H9 (cell line): Measurements from ENCODE around the gene TMOD1. TPM values are rescaled to one million over a fixed set of nuclear protein-coding genes. Genes with fewer than 3 reads are reported as not detected.

ENCODE experiments used
- DNase-seq: peaks from one replicate; pipeline ENCODE4 v3.0.0-alpha.2; 2017
- H2AFZ ChIP-seq: one replicate; pipeline ENCODE4 v1.6.1; 2013; ENCODE audit warnings: mild to moderate bottlenecking, low read length, control low read depth, moderate library complexity
- H2AK5ac ChIP-seq: 2 replicates; pipeline ENCODE4 v1.6.1; 2013; ENCODE audit warnings: low read length, control low read depth, mixed read lengths; ENCODE audit not compliant: insufficient read length
- H2BK120ac ChIP-seq: one replicate; pipeline ENCODE4 v1.6.1; 2013; ENCODE audit warnings: low read depth, mild to moderate bottlenecking, low read length, control low read depth, inconsistent platforms; ENCODE audit not compliant: poor library complexity, severe bottlenecking
- H2BK12ac ChIP-seq: 2 replicates; pipeline ENCODE4 v1.6.1; 2013; ENCODE audit warnings: low read length, control low read depth, mixed read lengths, low read depth; ENCODE audit not compliant: insufficient read length
- H2BK15ac ChIP-seq: 2 replicates; pipeline ENCODE4 v1.6.1; 2013; ENCODE audit warnings: low read depth, low read length, control low read depth
- H2BK20ac ChIP-seq: one replicate; pipeline ENCODE4 v1.6.1; 2013; ENCODE audit warnings: low read depth, mild to moderate bottlenecking, low read length, control low read depth, inconsistent platforms; ENCODE audit not compliant: poor library complexity, severe bottlenecking
- H2BK5ac ChIP-seq: 2 replicates; pipeline ENCODE4 v1.6.1; 2013; ENCODE audit warnings: low read length, control low read depth, mixed read lengths; ENCODE audit not compliant: insufficient read length
- H3K14ac ChIP-seq: 2 replicates; pipeline ENCODE4 v1.6.1; 2013; ENCODE audit warnings: low read length, control low read depth; ENCODE audit not compliant: insufficient read depth
- H3K18ac ChIP-seq: 2 replicates; pipeline ENCODE4 v1.6.1; 2013; ENCODE audit warnings: low read depth, mild to moderate bottlenecking, mixed read lengths, low read length, control low read depth; ENCODE audit not compliant: insufficient read length
- H3K23ac ChIP-seq: 2 replicates; pipeline ENCODE4 v1.6.1; 2013; ENCODE audit warnings: low read length, control low read depth, mixed read lengths, low read depth; ENCODE audit not compliant: insufficient read length
- H3K23me2 ChIP-seq: 2 replicates; pipeline ENCODE4 v1.6.1; 2013; ENCODE audit warnings: low read depth, mild to moderate bottlenecking, mixed read lengths, low read length, control low read depth; ENCODE audit not compliant: insufficient read length, poor library complexity, severe bottlenecking
- H3K27ac ChIP-seq: 2 replicates; pipeline ENCODE4 v1.5.1; 2013; ENCODE audit warnings: low read length, control low read depth, mixed read lengths, low read depth; ENCODE audit not compliant: insufficient read length
- H3K27me3 ChIP-seq: 2 replicates; pipeline ENCODE4 v1.6.1; 2013; ENCODE audit warnings: low read length, control low read depth, inconsistent platforms; ENCODE audit not compliant: insufficient read depth
- H3K4ac ChIP-seq: 2 replicates; pipeline ENCODE4 v1.6.1; 2013; ENCODE audit warnings: low read depth, mild to moderate bottlenecking, control low read depth, inconsistent platforms, low read length, moderate library complexity
- H3K4me1 ChIP-seq: 2 replicates; pipeline ENCODE4 v1.6.1; 2013; ENCODE audit warnings: low read length, control low read depth, inconsistent platforms; ENCODE audit not compliant: insufficient read depth
- H3K4me2 ChIP-seq: 2 replicates; pipeline ENCODE4 v1.6.1; 2013; ENCODE audit warnings: low read length, control low read depth, mixed read lengths; ENCODE audit not compliant: insufficient read length, insufficient read depth
- H3K56ac ChIP-seq: 2 replicates; pipeline ENCODE4 v1.6.1; 2013; ENCODE audit warnings: low read depth, mild to moderate bottlenecking, mixed read lengths, low read length, control low read depth; ENCODE audit not compliant: insufficient read length
- H3K79me1 ChIP-seq: 2 replicates; pipeline ENCODE4 v1.6.1; 2013; ENCODE audit warnings: low read depth, mild to moderate bottlenecking, moderate library complexity, low read length, control low read depth, inconsistent platforms; ENCODE audit not compliant: insufficient read depth, poor library complexity, severe bottlenecking
- H3K79me2 ChIP-seq: 2 replicates; pipeline ENCODE4 v1.6.1; 2013; ENCODE audit warnings: low read length, control low read depth, inconsistent platforms; ENCODE audit not compliant: insufficient read depth
- H3K9ac ChIP-seq: 2 replicates; pipeline ENCODE4 v1.6.1; 2013; ENCODE audit warnings: low read length, control low read depth, mixed read lengths; ENCODE audit not compliant: insufficient read length; ENCODE audit errors: extremely low read depth
- H3K9me3 ChIP-seq: one replicate; pipeline ENCODE4 v1.6.1; 2013; ENCODE audit warnings: low read depth, low read length, inconsistent platforms; ENCODE audit not compliant: control insufficient read depth
- H3T11ph ChIP-seq: one replicate; pipeline ENCODE4 v1.6.1; 2013; ENCODE audit warnings: mild to moderate bottlenecking, low read length, control low read depth, inconsistent platforms
- H4K20me1 ChIP-seq: one replicate; pipeline ENCODE4 v1.6.1; 2013; ENCODE audit not compliant: control insufficient read depth, insufficient read length, insufficient read depth
- H4K5ac ChIP-seq: 2 replicates; pipeline ENCODE4 v1.6.1; 2013; ENCODE audit warnings: low read depth, mild to moderate bottlenecking, mixed read lengths, low read length, control low read depth; ENCODE audit not compliant: insufficient read length
- H4K8ac ChIP-seq: replicated peaks from 2 replicates; pipeline ENCODE4 v1.6.1; 2013; ENCODE audit warnings: low read length, control low read depth, mixed read lengths, low read depth; ENCODE audit not compliant: insufficient read length
- H4K91ac ChIP-seq: 2 replicates; pipeline ENCODE4 v1.6.1; 2013; ENCODE audit warnings: low read depth, mild to moderate bottlenecking, moderate library complexity, mixed read lengths, low read length, control low read depth; ENCODE audit not compliant: insufficient read length
- H3K27ac Mint-ChIP-seq, 3 experiments: 2 replicates in 2 of 3; 3 replicates in 1 of 3; pipeline ENCODE4 v1.8.0; 2020 to 2021; ENCODE audit warnings: mixed read lengths in 3 of 3, mild to moderate bottlenecking in 1 of 3, moderate library complexity in 1 of 3
- H3K27me3 Mint-ChIP-seq: 2 replicates; pipeline ENCODE4 v1.8.0; 2021; ENCODE audit warnings: low read depth, mild to moderate bottlenecking, moderate library complexity, mixed read lengths
- H3K36me3 Mint-ChIP-seq, 3 experiments: 2 replicates in 2 of 3; 3 replicates in 1 of 3; pipeline ENCODE4 v1.8.0; 2020 to 2021; ENCODE audit warnings: low read depth in 3 of 3, mixed read lengths in 3 of 3; ENCODE audit not compliant: insufficient read depth in 1 of 3
- H3K4me1 Mint-ChIP-seq, 2 experiments: 2 replicates each; pipeline ENCODE4 v1.8.0; 2020; ENCODE audit warnings: mixed read lengths in 2 of 2
- H3K4me3 Mint-ChIP-seq, 2 experiments: 2 replicates in 1 of 2; 3 replicates in 1 of 2; pipeline ENCODE4 v1.8.0; 2020 to 2021; ENCODE audit warnings: mild to moderate bottlenecking in 2 of 2, mixed read lengths in 2 of 2, moderate library complexity in 1 of 2
- H3K9me3 Mint-ChIP-seq, 2 experiments: 2 replicates in 1 of 2; 3 replicates in 1 of 2; pipeline ENCODE4 v1.8.0; 2020; ENCODE audit warnings: mild to moderate bottlenecking in 2 of 2, mixed read lengths in 2 of 2, moderate library complexity in 1 of 2
- CTCF ChIP-seq: fragments of 200-600 bp; sonication (generic); conservative IDR thresholded peaks from 3 replicates; pipeline ENCODE4 v1.8.0; 2021; ENCODE audit warnings: antibody characterized with exemption, mild to moderate bottlenecking
- WGBS: extraction: QIAGEN DNeasy Blood & Tissue Kit; methylation state at CpG from one replicate; pipeline ENCODE4 v1.1.7; 2013; ENCODE audit warnings: missing lambda C conversion rate, low lambda C conversion rate, mixed read lengths; ENCODE audit not compliant: insufficient read length; ENCODE audit errors: extremely low coverage; 5-methylcytosine and 5-hydroxymethylcytosine counted together
- total RNA-seq: library from RNA; stranded (reverse); gene quantifications from 2 replicates; pipeline ENCODE4 v1.2.1, GENCODE V29; 2021

Gene TMOD1
- total RNA-seq, 1 experiment from 2014 or later = 0.98 TPM

DNA sequence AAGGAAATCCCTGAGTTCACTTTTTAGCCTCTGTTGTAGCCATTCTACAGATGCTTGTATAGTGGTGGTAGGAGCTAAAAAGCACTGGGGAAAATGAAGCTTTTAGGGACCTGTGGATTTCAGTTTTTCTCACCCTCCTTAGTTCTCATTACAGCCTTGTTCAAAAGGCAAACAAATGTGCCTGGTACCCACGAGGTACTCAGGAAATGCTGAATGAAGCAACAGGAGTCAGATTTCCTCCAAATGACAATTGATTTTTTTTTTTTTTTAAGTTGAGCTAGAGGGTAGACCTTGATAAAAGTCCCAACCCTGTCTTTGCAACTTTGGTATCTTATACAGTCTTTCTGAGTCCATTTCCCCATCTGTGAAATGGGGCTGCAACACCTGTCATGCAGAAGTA is 21.3 kb upstream of the TMOD1 start:
- TF ChIP-seq CTCF = no peak
- Mint-ChIP-seq H3K9me3 (no peaks in the 10 kb centered on the region), H3K27me3 (no peaks in the 10 kb centered on the region)

More for the DNA sequence above, 21.3 kb upstream of the TMOD1 start:
- no peak overlapping the region for H2BK120ac ChIP-seq
- no peak overlapping the region for H2BK20ac ChIP-seq
- no peak overlapping the region for H3K27ac ChIP-seq
- H2BK15ac ChIP-seq = no peak overlapping the region
- no peak overlapping the region for H2AK5ac ChIP-seq
- H3K36me3 Mint-ChIP-seq = 0 out of 7 replicates have a peak, but pooled peaks cover 0 to 5% (median 0%) of the 10 kb centered on the region in 3 experiments
- no peak overlapping the region for H2BK5ac ChIP-seq
- H3K4me1 Mint-ChIP-seq = peaks cover 0 to 4% of the 10 kb centered on the region in 2 experiments; a peak in 1 of 4 replicates
- H3K4me2 ChIP-seq = no peak overlapping the region
- H3K79me1 ChIP-seq = no peaks in the 10 kb centered on the region
- DNase-seq = no peak
- no peak overlapping the region for H3K23ac ChIP-seq
- no peak overlapping the region for H4K8ac ChIP-seq
- no peaks in the 10 kb centered on the region for H3K79me2 ChIP-seq
- H4K5ac ChIP-seq = no peak overlapping the region
- H4K91ac ChIP-seq = no peak overlapping the region
- no peak overlapping the region for H3K4me3 Mint-ChIP-seq
- H3K9ac ChIP-seq = no peak overlapping the region
- H3K4me1 ChIP-seq = no peaks in the 10 kb centered on the region
- no peaks in the 10 kb centered on the region for H3K9me3 ChIP-seq
- no peak overlapping the region for H3K4ac ChIP-seq
- no CpG with 5 or more reads among the region's 1 CpG for WGBS
- H4K20me1 ChIP-seq = no peaks in the 10 kb centered on the region
- no peak overlapping the region for H3T11ph ChIP-seq
- H2BK12ac ChIP-seq = no peak overlapping the region
- H3K56ac ChIP-seq = no peak overlapping the region
- H3K23me2 ChIP-seq = no peaks in the 10 kb centered on the region
- no peak overlapping the region for H3K18ac ChIP-seq
- no peak overlapping the region for H3K14ac ChIP-seq
- no peaks in the 10 kb centered on the region for H3K27me3 ChIP-seq
- no peak overlapping the region for H3K27ac Mint-ChIP-seq
- H2AFZ ChIP-seq = no peak overlapping the region
